DMS 273 treated with DMSO at 0.1 percent for 48 hours (cell line): ENCODE results near the gene SAP130.

Experiments used
- DNase-seq: peaks from one replicate; lab custom pipeline; 2025; lab: John Stamatoyannopoulos, UW

SAP130 gene

GRCh38 chr2:127893494-127893893, 134.4 kb downstream of the SAP130 start:
- no peak for DNase-seq

- DNase-seq, result no peak
Observed at GRCh38 chr2:127893033-127893432, 134.8 kb downstream of the SAP130 start.

- DNase-seq, result no peak
Observed at GRCh38 chr2:127891811-127892210, 136.0 kb downstream of the SAP130 start.
